K562 (cell line): ENCODE measurements around the gene CRLF1. TPM values are rescaled to one million over a fixed set of nuclear protein-coding genes. Genes with fewer than 3 reads are reported as not detected.

Experiments used
- BRD4 ChIP-seq: fragments of 200-600 bp; sonication (generic); IDR thresholded peaks from 2 replicates; pipeline ENCODE4 v1.6.1; 2017; ENCODE audit warnings: inconsistent platforms
- C11orf30 ChIP-seq: fragments of 450-650 bp; IDR thresholded peaks from 2 replicates; pipeline ENCODE4 v1.6.1; 2016; ENCODE audit warnings: low read depth, mild to moderate bottlenecking
- CREB3 ChIP-seq: fragments of 450-650 bp; conservative IDR thresholded peaks from 2 replicates; pipeline ENCODE4 v1.6.1; 2016; ENCODE audit warnings: missing genetic modification characterization, low read depth, mild to moderate bottlenecking, missing compliant biosample characterization, moderate library complexity
- HDAC3 ChIP-seq: fragments of 450-650 bp; IDR thresholded peaks from 2 replicates; pipeline ENCODE4 v1.6.1; 2018; ENCODE audit warnings: borderline replicate concordance, mild to moderate bottlenecking, moderate library complexity; ENCODE audit not compliant: partially characterized antibody
- HNRNPUL1 ChIP-seq: fragments of 200-400 bp; formaldehyde crosslinking; IDR thresholded peaks from 2 replicates; pipeline ENCODE4 v1.6.1; 2017; ENCODE audit warnings: low read length
- MCM7 ChIP-seq, 2 experiments: fragments of 450-650 bp; IDR thresholded peaks; 2 replicates each; pipeline ENCODE4 v1.6.1; 2016 to 2018
- MED1 ChIP-seq: sonication (generic); formaldehyde crosslinking; IDR thresholded peaks from 2 replicates; pipeline ENCODE4 v1.8.1; 2023; ENCODE audit warnings: missing genetic modification reagents, borderline replicate concordance
- NELFE ChIP-seq: IDR thresholded peaks from 2 replicates; pipeline ENCODE4 v1.6.1; 2011; ENCODE audit warnings: mild to moderate bottlenecking; ENCODE audit not compliant: insufficient read depth, insufficient read length
- PML ChIP-seq: IDR thresholded peaks from 2 replicates; pipeline ENCODE4 v1.6.1; 2012; ENCODE audit warnings: low read length, inconsistent platforms
- PTBP1 ChIP-seq: fragments of 200-400 bp; formaldehyde crosslinking; IDR thresholded peaks from 2 replicates; pipeline ENCODE4 v1.6.1; 2017; ENCODE audit warnings: low read depth, low read length
- RNF219 ChIP-seq: fragments of 250-450 bp; sonication (Bioruptor Pico); IDR thresholded peaks from 2 replicates; pipeline ENCODE4 v1.5.0; 2022; ENCODE audit warnings: mild to moderate bottlenecking
- STAT5A ChIP-seq: IDR thresholded peaks from 2 replicates; pipeline ENCODE4 v1.6.1; 2012; ENCODE audit warnings: low read length, inconsistent platforms, borderline replicate concordance
- ZNF239 ChIP-seq: fragments of 250-450 bp; sonication (Bioruptor Pico); IDR thresholded peaks from 2 replicates; pipeline ENCODE4 v1.4.0; 2020; ENCODE audit warnings: mild to moderate bottlenecking
- ZNF263 ChIP-seq: sonication (generic); formaldehyde crosslinking; IDR thresholded peaks from 2 replicates; pipeline ENCODE4 v1.8.0; 2022; ENCODE audit warnings: mild to moderate bottlenecking, missing genetic modification reagents, borderline replicate concordance
- ZNF589 ChIP-seq: fragments of 200-800 bp; sonication (Bioruptor generic); IDR thresholded peaks from 2 replicates; pipeline ENCODE4 v1.6.1; 2016; ENCODE audit warnings: low read depth, missing genetic modification characterization, missing compliant biosample characterization
- polyA plus RNA-seq, 8 experiments: library from polyadenylated mRNA; depleted of rRNA in 4 of 8; stranded (reverse) in 5 of 8; unstranded in 3 of 8; fragments of >200 nt; fragmentation: Nextera tagmentation in 2 of 8; fragmentation: Illumina TruSeq in 1 of 8; extraction: Ambion mirVana in 2 of 8; extraction: Trizol in 1 of 8; gene quantifications; 2 replicates each; pipeline versions ENCODE4 v1.2.1 to v1.2.3, GENCODE V29; 2011 to 2014; ENCODE audit warnings: inconsistent platforms in 1 of 8, missing spikeins in 1 of 8
- total RNA-seq, 7 experiments: library from RNA; depleted of rRNA in 6 of 7; stranded (reverse); fragments of >200 nt in 6 of 7; fragmentation: Illumina TruSeq in 2 of 7; extraction: Trizol in 2 of 7; gene quantifications; 2 replicates each; pipeline versions ENCODE4 v1.2.1 to v1.2.3, GENCODE V29; 2011 to 2021; ENCODE audit warnings: low replicate concordance in 1 of 7
- TF ChIP-seq, protein P1 (sequence below): fragments of 250-450 bp; sonication (Bioruptor Pico); IDR thresholded peaks from 2 replicates; pipeline ENCODE4 v1.5.0; 2021; ENCODE audit warnings: mild to moderate bottlenecking, moderate library complexity
- TF ChIP-seq, protein P2 (sequence below): sonication (generic); formaldehyde crosslinking; IDR thresholded peaks from 2 replicates; pipeline ENCODE4 v1.8.1; 2023; ENCODE audit warnings: missing genetic modification reagents, mild to moderate bottlenecking, borderline replicate concordance

CRLF1 gene
- total and polyA plus RNA-seq, 9 of the 15 experiments (the other 6 are each of a cell fraction or from before 2014, with no cell fraction given), result 0.85 to 3.6 (median 1.7) TPM

GRCh38 chr19:18594096-18594823 lies 12.3 kb downstream of the CRLF1 start (continued):
- TF ChIP-seq PTBP1 (no peak), NELFE (no peak), CREB3 (tag) (no peak), MED1 (no peak), RNF219 (CRISPR knock-in tag) (no peak), ZNF589 (CRISPR knock-in tag) (no peak), HDAC3 (no peak), ZNF263 (peak; percentile 73), PML (no peak), MCM7 (IDR thresholded peaks at IDR 0.05) (no peak), STAT5A (no peak), C11orf30 (no peak), BRD4 (no peak), ZNF239 (no peak), HNRNPUL1 (no peak)
- TF ChIP-seq, protein P1, sequence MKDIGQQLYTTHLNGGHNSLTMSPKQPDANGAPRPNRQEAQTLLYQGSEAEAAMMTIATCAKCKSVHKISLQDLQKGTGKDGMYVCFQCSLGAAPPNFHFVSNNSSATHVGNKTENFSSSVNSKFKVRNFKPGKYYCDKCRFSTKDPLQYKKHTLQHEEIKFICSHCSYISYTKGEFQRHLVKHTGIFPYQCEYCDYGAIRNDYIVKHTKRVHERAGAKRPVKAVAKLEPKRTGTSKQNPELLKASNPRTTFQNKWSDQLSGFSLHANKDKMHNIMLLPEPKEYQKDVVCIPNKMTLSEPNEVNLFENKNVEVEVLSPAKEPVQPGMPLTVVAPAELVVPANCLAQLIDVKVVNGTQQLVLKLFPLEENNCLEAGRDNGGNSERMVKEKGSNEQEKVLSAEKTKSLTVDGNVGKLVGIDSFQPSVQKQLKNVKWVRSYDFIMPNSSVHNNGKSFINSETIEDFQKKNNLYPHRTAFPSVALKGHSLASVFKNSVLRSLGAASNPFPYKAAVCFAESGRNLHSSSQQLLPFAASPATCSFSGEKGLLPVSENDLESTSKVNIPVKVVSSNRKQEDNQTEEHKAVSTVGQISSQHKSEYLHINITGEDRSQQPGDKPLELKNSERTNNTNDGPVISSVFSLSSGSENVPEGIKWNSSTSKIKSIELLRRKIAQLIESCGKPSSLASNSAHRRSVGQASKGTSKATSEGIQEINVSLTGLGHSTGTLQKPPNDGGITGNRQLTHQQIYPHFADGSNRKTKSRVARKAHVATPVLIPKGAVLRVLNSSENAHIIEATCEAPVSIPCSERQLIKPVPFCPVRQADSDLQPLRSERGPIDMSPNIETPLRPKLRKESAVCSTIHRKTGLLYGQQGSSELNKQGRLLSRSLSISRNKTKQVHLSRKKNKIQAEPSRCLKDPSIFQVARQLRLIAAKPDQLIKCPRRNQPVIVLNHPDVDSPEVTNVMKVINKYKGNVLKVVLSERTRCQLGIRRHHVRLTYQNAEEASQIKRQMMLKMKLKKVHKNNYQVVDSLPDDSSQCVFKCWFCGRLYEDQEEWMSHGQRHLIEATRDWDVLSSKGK (CRISPR knock-in tag), result no peak
- TF ChIP-seq, protein P2, sequence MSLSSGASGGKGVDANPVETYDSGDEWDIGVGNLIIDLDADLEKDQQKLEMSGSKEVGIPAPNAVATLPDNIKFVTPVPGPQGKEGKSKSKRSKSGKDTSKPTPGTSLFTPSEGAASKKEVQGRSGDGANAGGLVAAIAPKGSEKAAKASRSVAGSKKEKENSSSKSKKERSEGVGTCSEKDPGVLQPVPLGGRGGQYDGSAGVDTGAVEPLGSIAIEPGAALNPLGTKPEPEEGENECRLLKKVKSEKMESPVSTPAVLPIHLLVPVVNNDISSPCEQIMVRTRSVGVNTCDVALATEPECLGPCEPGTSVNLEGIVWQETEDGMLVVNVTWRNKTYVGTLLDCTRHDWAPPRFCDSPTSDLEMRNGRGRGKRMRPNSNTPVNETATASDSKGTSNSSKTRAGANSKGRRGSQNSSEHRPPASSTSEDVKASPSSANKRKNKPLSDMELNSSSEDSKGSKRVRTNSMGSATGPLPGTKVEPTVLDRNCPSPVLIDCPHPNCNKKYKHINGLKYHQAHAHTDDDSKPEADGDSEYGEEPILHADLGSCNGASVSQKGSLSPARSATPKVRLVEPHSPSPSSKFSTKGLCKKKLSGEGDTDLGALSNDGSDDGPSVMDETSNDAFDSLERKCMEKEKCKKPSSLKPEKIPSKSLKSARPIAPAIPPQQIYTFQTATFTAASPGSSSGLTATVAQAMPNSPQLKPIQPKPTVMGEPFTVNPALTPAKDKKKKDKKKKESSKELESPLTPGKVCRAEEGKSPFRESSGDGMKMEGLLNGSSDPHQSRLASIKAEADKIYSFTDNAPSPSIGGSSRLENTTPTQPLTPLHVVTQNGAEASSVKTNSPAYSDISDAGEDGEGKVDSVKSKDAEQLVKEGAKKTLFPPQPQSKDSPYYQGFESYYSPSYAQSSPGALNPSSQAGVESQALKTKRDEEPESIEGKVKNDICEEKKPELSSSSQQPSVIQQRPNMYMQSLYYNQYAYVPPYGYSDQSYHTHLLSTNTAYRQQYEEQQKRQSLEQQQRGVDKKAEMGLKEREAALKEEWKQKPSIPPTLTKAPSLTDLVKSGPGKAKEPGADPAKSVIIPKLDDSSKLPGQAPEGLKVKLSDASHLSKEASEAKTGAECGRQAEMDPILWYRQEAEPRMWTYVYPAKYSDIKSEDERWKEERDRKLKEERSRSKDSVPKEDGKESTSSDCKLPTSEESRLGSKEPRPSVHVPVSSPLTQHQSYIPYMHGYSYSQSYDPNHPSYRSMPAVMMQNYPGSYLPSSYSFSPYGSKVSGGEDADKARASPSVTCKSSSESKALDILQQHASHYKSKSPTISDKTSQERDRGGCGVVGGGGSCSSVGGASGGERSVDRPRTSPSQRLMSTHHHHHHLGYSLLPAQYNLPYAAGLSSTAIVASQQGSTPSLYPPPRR (CRISPR knock-in tag), result no peak
